Glutamatergic neuron (in vitro differentiated cells): Measurements from ENCODE around the gene AKT1. TPM values are rescaled to one million over a fixed set of nuclear protein-coding genes. Genes with fewer than 3 reads are reported as not detected.
A peak's percentile ranks its signal among the peaks of the same experiment; 100 is the strongest.

Experiments used
- DNase-seq: peaks from one replicate; pipeline ENCODE4 v3.0.0; 2022
- H3K27ac Mint-ChIP-seq: one replicate; pipeline ENCODE4 v1.8.0; 2020; ENCODE audit warnings: mild to moderate bottlenecking, mixed read lengths, inconsistent platforms; ENCODE audit not compliant: unreplicated experiment
- H3K27me3 Mint-ChIP-seq: one replicate; pipeline ENCODE4 v1.8.0; 2020; ENCODE audit warnings: mild to moderate bottlenecking, moderate library complexity, mixed read lengths, inconsistent platforms; ENCODE audit not compliant: unreplicated experiment
- H3K36me3 Mint-ChIP-seq: one replicate; pipeline ENCODE4 v1.8.0; 2020; ENCODE audit warnings: mild to moderate bottlenecking, mixed read lengths, inconsistent platforms; ENCODE audit not compliant: unreplicated experiment
- H3K4me1 Mint-ChIP-seq: one replicate; pipeline ENCODE4 v1.8.0; 2020; ENCODE audit warnings: mild to moderate bottlenecking, low read depth, mixed read lengths, inconsistent platforms; ENCODE audit not compliant: unreplicated experiment
- H3K4me3 Mint-ChIP-seq: one replicate; pipeline ENCODE4 v1.8.0; 2020; ENCODE audit warnings: mild to moderate bottlenecking, mixed read lengths, inconsistent platforms; ENCODE audit not compliant: unreplicated experiment
- H3K9me3 Mint-ChIP-seq: one replicate; pipeline ENCODE4 v1.8.0; 2020; ENCODE audit warnings: mild to moderate bottlenecking, moderate library complexity, mixed read lengths, inconsistent platforms; ENCODE audit not compliant: unreplicated experiment
- total RNA-seq: library from RNA; stranded (reverse); fragmentation: NEBNext Ultra II Directional; extraction: Animal tissue kit (Norgen Biotek cat#: 25700); gene quantifications from one replicate; pipeline ENCODE4 v1.2.1, GENCODE V29; 2021; ENCODE audit not compliant: unreplicated experiment
- TF ChIP-seq, protein P1 (sequence below): fragments of 200-600 bp; sonication (generic); IDR thresholded peaks from one replicate; pipeline ENCODE4 v1.5.0; 2021; ENCODE audit not compliant: partially characterized antibody, unreplicated experiment

AKT1 gene
- total RNA-seq, 1 donor from 2014 or later = 300 TPM

- no peak for DNase-seq
- Mint-ChIP-seq H3K27me3 (peaks cover 19% of the 10 kb centered on the region), H3K4me1 (peaks cover 5% of the 10 kb centered on the region), H3K36me3 (peaks cover 10% of the 10 kb centered on the region), H3K9me3 (peaks cover 22% of the 10 kb centered on the region), H3K4me3 (peak overlapping the region; percentile 87), H3K27ac (no peak overlapping the region)
- TF ChIP-seq, protein P1, sequence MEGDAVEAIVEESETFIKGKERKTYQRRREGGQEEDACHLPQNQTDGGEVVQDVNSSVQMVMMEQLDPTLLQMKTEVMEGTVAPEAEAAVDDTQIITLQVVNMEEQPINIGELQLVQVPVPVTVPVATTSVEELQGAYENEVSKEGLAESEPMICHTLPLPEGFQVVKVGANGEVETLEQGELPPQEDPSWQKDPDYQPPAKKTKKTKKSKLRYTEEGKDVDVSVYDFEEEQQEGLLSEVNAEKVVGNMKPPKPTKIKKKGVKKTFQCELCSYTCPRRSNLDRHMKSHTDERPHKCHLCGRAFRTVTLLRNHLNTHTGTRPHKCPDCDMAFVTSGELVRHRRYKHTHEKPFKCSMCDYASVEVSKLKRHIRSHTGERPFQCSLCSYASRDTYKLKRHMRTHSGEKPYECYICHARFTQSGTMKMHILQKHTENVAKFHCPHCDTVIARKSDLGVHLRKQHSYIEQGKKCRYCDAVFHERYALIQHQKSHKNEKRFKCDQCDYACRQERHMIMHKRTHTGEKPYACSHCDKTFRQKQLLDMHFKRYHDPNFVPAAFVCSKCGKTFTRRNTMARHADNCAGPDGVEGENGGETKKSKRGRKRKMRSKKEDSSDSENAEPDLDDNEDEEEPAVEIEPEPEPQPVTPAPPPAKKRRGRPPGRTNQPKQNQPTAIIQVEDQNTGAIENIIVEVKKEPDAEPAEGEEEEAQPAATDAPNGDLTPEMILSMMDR = no peak
Measured at GRCh38 chr14:104826861-104827176, 31.3 kb upstream of the AKT1 start.

GRCh38 chr14:104826189-104826860 lies 30.8 kb upstream of the AKT1 start:
- peaks cover 20% of the 10 kb centered on the region for H3K27me3 Mint-ChIP-seq
- peak overlapping the region; percentile 89 for H3K27ac Mint-ChIP-seq
- H3K9me3 Mint-ChIP-seq = peaks cover 22% of the 10 kb centered on the region
- DNase-seq = peak; percentile 98
- peak overlapping the region; percentile 87 for H3K4me3 Mint-ChIP-seq
- peaks cover 10% of the 10 kb centered on the region for H3K36me3 Mint-ChIP-seq
- H3K4me1 Mint-ChIP-seq = peaks cover 8% of the 10 kb centered on the region
- TF ChIP-seq, protein P1 = peak; percentile 97

GRCh38 chr14:104824353-104824997 lies 28.9 kb upstream of the AKT1 start:
- peaks cover 20% of the 10 kb centered on the region for H3K27me3 Mint-ChIP-seq
- TF ChIP-seq, protein P1 = no peak
- H3K9me3 Mint-ChIP-seq = peaks cover 22% of the 10 kb centered on the region
- peak overlapping the region; percentile 80 for H3K4me3 Mint-ChIP-seq
- H3K27ac Mint-ChIP-seq = peak overlapping the region; percentile 85
- peaks cover 10% of the 10 kb centered on the region for H3K36me3 Mint-ChIP-seq
- no peak for DNase-seq
- H3K4me1 Mint-ChIP-seq = peaks cover 8% of the 10 kb centered on the region

- peaks cover 8% of the 10 kb centered on the region for H3K4me1 Mint-ChIP-seq
- H3K27me3 Mint-ChIP-seq = peaks cover 20% of the 10 kb centered on the region
- H3K9me3 Mint-ChIP-seq = peaks cover 22% of the 10 kb centered on the region
- DNase-seq = no peak
- no peak overlapping the region for H3K4me3 Mint-ChIP-seq
- H3K27ac Mint-ChIP-seq = no peak overlapping the region
- H3K36me3 Mint-ChIP-seq = peaks cover 10% of the 10 kb centered on the region
- TF ChIP-seq, protein P1 = no peak
Measured at GRCh38 chr14:104822821-104823615, 27.5 kb upstream of the AKT1 start.
